ENCODE measurements around the gene FCSK.

GRCh38 chr16:70480127-70481105, 26.0 kb downstream of the FCSK start:
- TF ChIP-seq POLR2A (IDR thresholded peaks at IDR 0.05) (no peak), CTCF (IDR thresholded peaks at IDR 0.05) (no peak)

All from testis (tissue), 2 donors.